ENCODE measurements around the gene IL12RB1.

- no peak for TF ChIP-seq POLR2A (IDR thresholded peaks at IDR 0.05; ENCODE audit: borderline replicate concordance, extremely low read depth, insufficient read depth, insufficient read length)
- no peak for TF ChIP-seq ZFX (IDR thresholded peaks at IDR 0.05)
- TF ChIP-seq, protein P1, sequence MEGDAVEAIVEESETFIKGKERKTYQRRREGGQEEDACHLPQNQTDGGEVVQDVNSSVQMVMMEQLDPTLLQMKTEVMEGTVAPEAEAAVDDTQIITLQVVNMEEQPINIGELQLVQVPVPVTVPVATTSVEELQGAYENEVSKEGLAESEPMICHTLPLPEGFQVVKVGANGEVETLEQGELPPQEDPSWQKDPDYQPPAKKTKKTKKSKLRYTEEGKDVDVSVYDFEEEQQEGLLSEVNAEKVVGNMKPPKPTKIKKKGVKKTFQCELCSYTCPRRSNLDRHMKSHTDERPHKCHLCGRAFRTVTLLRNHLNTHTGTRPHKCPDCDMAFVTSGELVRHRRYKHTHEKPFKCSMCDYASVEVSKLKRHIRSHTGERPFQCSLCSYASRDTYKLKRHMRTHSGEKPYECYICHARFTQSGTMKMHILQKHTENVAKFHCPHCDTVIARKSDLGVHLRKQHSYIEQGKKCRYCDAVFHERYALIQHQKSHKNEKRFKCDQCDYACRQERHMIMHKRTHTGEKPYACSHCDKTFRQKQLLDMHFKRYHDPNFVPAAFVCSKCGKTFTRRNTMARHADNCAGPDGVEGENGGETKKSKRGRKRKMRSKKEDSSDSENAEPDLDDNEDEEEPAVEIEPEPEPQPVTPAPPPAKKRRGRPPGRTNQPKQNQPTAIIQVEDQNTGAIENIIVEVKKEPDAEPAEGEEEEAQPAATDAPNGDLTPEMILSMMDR (IDR thresholded peaks at IDR 0.05 in 2 of 3, conservative IDR thresholded peaks at IDR 0.05 in 1 of 3; ENCODE audit: borderline replicate concordance in 1 of 3, insufficient read depth in 1 of 3, low read depth in 2 of 3, low read length in 2 of 3): no peak
- no peak for TF ChIP-seq EZH2 (IDR thresholded peaks at IDR 0.05)
- no peak for TF ChIP-seq FOSL1 (IDR thresholded peaks at IDR 0.05; ENCODE audit: low read depth)
- no peak for TF ChIP-seq POLR2AphosphoS5 (IDR thresholded peaks at IDR 0.05; ENCODE audit: low read depth, low read length)
- no peak for TF ChIP-seq EZH2phosphoT487 (IDR thresholded peaks at IDR 0.05; ENCODE audit: borderline replicate concordance)
Observed at GRCh38 chr19:18122860-18123795, 36.4 kb upstream of the IL12RB1 start.

Measured in HCT116 (cell line).